H1 (cell line): Measurements from ENCODE around the gene ARHGAP6. TPM values are rescaled to one million over a fixed set of nuclear protein-coding genes. Genes with fewer than 3 reads are reported as not detected.

ENCODE experiments used
- CTCF ChIA-PET: fragments of 300-600 bp; sonication (Branson Sonifier 250); formaldehyde crosslinking; loops from one replicate; lab custom pipeline; 2021; ENCODE audit not compliant: partially characterized antibody; lab: Charles Lee
- POLR2A ChIA-PET: fragments of 300-600 bp; sonication (Branson Sonifier 250); formaldehyde crosslinking; loops from one replicate; lab custom pipeline; 2021; ENCODE audit warnings: inconsistent platforms; ENCODE audit not compliant: partially characterized antibody; lab: Charles Lee
- DNase-seq, 2 experiments: peaks; one replicate each; pipeline versions ENCODE4 v3.0.0 to v3.0.0-alpha.2; 2010 to 2022; ENCODE audit warnings: low spot score in 2 of 2, low read depth in 1 of 2, mixed read lengths in 1 of 2
- FAIRE-seq: peaks from 2 replicates; lab custom pipeline; 2011; peaks lifted over from hg19 to GRCh38; lab: Jason Lieb, UNC
- H2AFZ ChIP-seq: 2 replicates; pipeline ENCODE4 v1.8.1; 2012; ENCODE audit warnings: low read length, inconsistent platforms
- H2AK5ac ChIP-seq: 2 replicates; pipeline ENCODE4 v1.6.1; 2013; ENCODE audit warnings: low read depth, low read length
- H2BK120ac ChIP-seq: replicated peaks from 2 replicates; pipeline ENCODE3; 2013; ENCODE audit warnings: low read depth, low read length, inconsistent platforms
- H2BK12ac ChIP-seq: 2 replicates; pipeline ENCODE4 v1.6.1; 2013; ENCODE audit warnings: low read depth, low read length
- H2BK15ac ChIP-seq: 2 replicates; pipeline ENCODE4 v1.6.1; 2013; ENCODE audit warnings: low read length
- H2BK20ac ChIP-seq: 2 replicates; pipeline ENCODE4 v1.6.1; 2013; ENCODE audit warnings: low read length
- H2BK5ac ChIP-seq: 2 replicates; pipeline ENCODE4 v1.6.1; 2013; ENCODE audit warnings: low read depth, low read length
- H3K14ac ChIP-seq: 2 replicates; pipeline ENCODE4 v1.6.1; 2013; ENCODE audit warnings: inconsistent platforms; ENCODE audit not compliant: insufficient read length
- H3K18ac ChIP-seq: 2 replicates; pipeline ENCODE4 v1.6.1; 2013; ENCODE audit warnings: low read length; ENCODE audit errors: extremely low read depth
- H3K23ac ChIP-seq: 2 replicates; pipeline ENCODE4 v1.6.1; 2013; ENCODE audit warnings: inconsistent platforms; ENCODE audit not compliant: insufficient read length
- H3K23me2 ChIP-seq: 2 replicates; pipeline ENCODE4 v1.6.1; 2013; ENCODE audit warnings: low read depth, low read length
- H3K27ac ChIP-seq: 2 replicates; pipeline ENCODE4 v1.6.1; 2011; ENCODE audit warnings: low read depth, low read length, inconsistent platforms
- H3K27me3 ChIP-seq, 4 experiments: replicated peaks in 1 of 4; 1 replicate in 1 of 4; 2 replicates in 3 of 4; pipeline versions ENCODE4 v1.6.1 to v1.8.1; 2011 to 2013; ENCODE audit warnings: low read length in 3 of 4, mild to moderate bottlenecking in 3 of 4, inconsistent platforms in 2 of 4, mixed read lengths in 2 of 4, moderate library complexity in 1 of 4; ENCODE audit not compliant: control insufficient read depth in 3 of 4, insufficient read depth in 3 of 4; ENCODE audit errors: extremely low read depth in 1 of 4
- H3K36me3 ChIP-seq, 4 experiments: 2 replicates each; pipeline versions ENCODE4 v1.6.1 to v1.8.1; 2011 to 2013; ENCODE audit warnings: mild to moderate bottlenecking in 4 of 4, low read length in 3 of 4, moderate library complexity in 2 of 4, control low read depth in 1 of 4, inconsistent platforms in 1 of 4; ENCODE audit not compliant: insufficient read depth in 4 of 4, control insufficient read depth in 2 of 4
- H3K4ac ChIP-seq: replicated peaks from 2 replicates; pipeline ENCODE3; 2013; ENCODE audit warnings: low read length, low read depth, mixed read lengths, inconsistent platforms; ENCODE audit not compliant: insufficient read length
- H3K4me1 ChIP-seq, 4 experiments: replicated peaks in 1 of 4; 1 replicate in 1 of 4; 2 replicates in 3 of 4; pipeline versions ENCODE4 v1.6.1 to v1.8.1; 2011 to 2013; ENCODE audit warnings: low read length in 3 of 4, inconsistent platforms in 2 of 4, mixed read lengths in 1 of 4; ENCODE audit not compliant: insufficient read depth in 4 of 4, control insufficient read depth in 3 of 4
- H3K4me2 ChIP-seq, 2 experiments: 2 replicates each; pipeline versions ENCODE4 v1.6.1 to v1.8.1; 2011 to 2013; ENCODE audit warnings: low read depth in 2 of 2, low read length in 2 of 2, control low read depth in 1 of 2, inconsistent platforms in 1 of 2, mild to moderate bottlenecking in 1 of 2; ENCODE audit not compliant: insufficient read depth in 1 of 2
- H3K4me3 ChIP-seq, 4 experiments: fragments of 200-600, 300-600 bp in 1 of 4; sonication (generic), shearing (Covaris generic), sonication (Bioruptor Twin) in 1 of 4; 2 replicates each; pipeline versions ENCODE4 v1.5.1 to v1.8.1; 2011 to 2016; ENCODE audit warnings: low read length in 4 of 4, low read depth in 3 of 4, control low read depth in 2 of 4, inconsistent platforms in 2 of 4, mild to moderate bottlenecking in 2 of 4, mixed read lengths in 1 of 4, moderate library complexity in 1 of 4; ENCODE audit not compliant: insufficient read depth in 2 of 4; ENCODE audit errors: extremely low read depth in 1 of 4
- H3K56ac ChIP-seq: replicated peaks from 2 replicates; pipeline ENCODE3; 2013; ENCODE audit warnings: low read depth, mild to moderate bottlenecking, mixed read lengths, low read length, inconsistent platforms; ENCODE audit not compliant: insufficient read length
- H3K79me1 ChIP-seq: 2 replicates; pipeline ENCODE4 v1.6.1; 2013; ENCODE audit warnings: low read depth, low read length, control low read depth
- H3K79me2 ChIP-seq, 2 experiments: 2 replicates each; pipeline versions ENCODE4 v1.6.1 to v1.8.1; 2012 to 2013; ENCODE audit warnings: low read length in 2 of 2, mild to moderate bottlenecking in 2 of 2, inconsistent platforms in 1 of 2; ENCODE audit not compliant: insufficient read depth in 2 of 2, control insufficient read depth in 1 of 2
- H3K9ac ChIP-seq, 4 experiments: replicated peaks in 1 of 4; 1 replicate in 1 of 4; 2 replicates in 3 of 4; pipeline versions ENCODE4 v1.6.1 to v1.8.1; 2011 to 2013; ENCODE audit warnings: low read depth in 3 of 4, low read length in 3 of 4, control low read depth in 2 of 4, mild to moderate bottlenecking in 2 of 4, moderate library complexity in 2 of 4, inconsistent platforms in 1 of 4; ENCODE audit errors: extremely low read depth in 1 of 4
- H3K9me3 ChIP-seq, 2 experiments: 2 replicates each; pipeline versions ENCODE4 v1.6.1 to v1.8.1; 2012 to 2013; ENCODE audit warnings: mild to moderate bottlenecking in 2 of 2, moderate library complexity in 2 of 2, control low read depth in 1 of 2, inconsistent platforms in 1 of 2, low read depth in 1 of 2, low read length in 1 of 2, mixed read lengths in 1 of 2; ENCODE audit not compliant: insufficient read depth in 2 of 2
- H4K20me1 ChIP-seq, 2 experiments: replicated peaks in 1 of 2; 2 replicates each; pipeline versions ENCODE3 to v1.8.1; 2011 to 2013; ENCODE audit warnings: inconsistent platforms in 2 of 2, low read length in 2 of 2, mild to moderate bottlenecking in 1 of 2; ENCODE audit not compliant: insufficient read depth in 2 of 2, control insufficient read depth in 1 of 2
- H4K5ac ChIP-seq: 2 replicates; pipeline ENCODE4 v1.6.1; 2013; ENCODE audit warnings: low read length, low read depth, mixed read lengths, inconsistent platforms; ENCODE audit not compliant: insufficient read length
- H4K8ac ChIP-seq: 2 replicates; pipeline ENCODE4 v1.8.0; 2013; ENCODE audit warnings: mild to moderate bottlenecking, moderate library complexity, low read length, inconsistent platforms; ENCODE audit not compliant: insufficient read depth; ENCODE audit errors: extremely low read depth
- H4K91ac ChIP-seq: replicated peaks from 2 replicates; pipeline ENCODE3; 2013; ENCODE audit warnings: low read length, mixed read lengths, inconsistent platforms; ENCODE audit not compliant: insufficient read length
- ASH2L ChIP-seq: fragments of 200-600, 300-600 bp; sonication (generic); IDR thresholded peaks from one replicate; pipeline ENCODE4 v1.7.1; 2017; ENCODE audit warnings: low read length
- BACH1 ChIP-seq: IDR thresholded peaks from 2 replicates; pipeline ENCODE4 v1.6.1; 2012; ENCODE audit warnings: low read length, improper control_type of control experiment
- CHD1 ChIP-seq: IDR thresholded peaks from 2 replicates; pipeline ENCODE4 v1.6.1; 2012; ENCODE audit warnings: low read depth, low read length, improper control_type of control experiment
- CREB1 ChIP-seq: IDR thresholded peaks from 2 replicates; pipeline ENCODE4 v1.6.1; 2012; ENCODE audit warnings: inconsistent platforms
- HDAC2 ChIP-seq, 2 experiments: fragments of 300-600 bp in 1 of 2; sonication (generic) in 1 of 2; IDR thresholded peaks; 2 replicates each; pipeline ENCODE4 v1.6.1; 2011 to 2012; ENCODE audit warnings: low read depth in 2 of 2, low read length in 2 of 2, mild to moderate bottlenecking in 2 of 2, moderate library complexity in 2 of 2, borderline replicate concordance in 1 of 2, inconsistent platforms in 1 of 2
- KDM4A ChIP-seq: IDR thresholded peaks from one replicate; pipeline ENCODE4 v1.7.1; 2012; ENCODE audit warnings: low read depth, mild to moderate bottlenecking, moderate library complexity, low read length, inconsistent platforms; ENCODE audit not compliant: severe bottlenecking
- NANOG ChIP-seq: IDR thresholded peaks from 2 replicates; pipeline ENCODE4 v1.6.1; 2011; ENCODE audit warnings: low read length, low read depth, mild to moderate bottlenecking, inconsistent platforms; ENCODE audit not compliant: insufficient read depth, poor library complexity, severe bottlenecking
- POLR2AphosphoS5 ChIP-seq: IDR thresholded peaks from 2 replicates; pipeline ENCODE4 v1.6.1; 2011; ENCODE audit warnings: low read depth, low read length
- RAD21 ChIP-seq, 2 experiments: IDR thresholded peaks in 1 of 2; conservative IDR thresholded peaks in 1 of 2; 2 replicates each; pipeline ENCODE4 v1.6.1; 2011; ENCODE audit warnings: low read depth in 2 of 2, low read length in 2 of 2, improper control_type of control experiment in 1 of 2, inconsistent platforms in 1 of 2, mild to moderate bottlenecking in 1 of 2, moderate library complexity in 1 of 2
- RNF2 ChIP-seq: fragments of 200-900, 300-1000 bp; sonication (generic); IDR thresholded peaks from 2 replicates; pipeline ENCODE4 v1.7.1; 2016; ENCODE audit warnings: borderline replicate concordance, low read depth, mild to moderate bottlenecking, antibody characterized with exemption, low read length; ENCODE audit not compliant: poor library complexity, severe bottlenecking; ENCODE audit errors: missing control alignments
- SIX5 ChIP-seq: IDR thresholded peaks from 2 replicates; pipeline ENCODE4 v1.6.1; 2011; ENCODE audit warnings: mild to moderate bottlenecking, low read depth, low read length
- SP4 ChIP-seq: IDR thresholded peaks from 2 replicates; pipeline ENCODE4 v1.6.1; 2012; ENCODE audit warnings: low read length, inconsistent platforms
- TCF12 ChIP-seq: IDR thresholded peaks from 2 replicates; pipeline ENCODE4 v1.6.1; 2011; ENCODE audit warnings: low read depth, mild to moderate bottlenecking, low read length
- ZNF274 ChIP-seq: IDR thresholded peaks from 2 replicates; pipeline ENCODE4 v1.7.0; 2012; ENCODE audit warnings: low read length, borderline replicate concordance; ENCODE audit errors: extremely low read depth
- polyA plus RNA-seq, 7 experiments: library from polyadenylated mRNA; depleted of rRNA in 3 of 7; stranded (reverse) in 5 of 7; unstranded in 2 of 7; fragments of >200 nt in 5 of 7; fragments of 200-250 nt in 2 of 7; gene quantifications; 1 replicate in 5 of 7; 2 replicates in 1 of 7; 4 replicates in 1 of 7; pipeline versions ENCODE4 v1.2.1 to v1.2.3, GENCODE V29; 2011 to 2013; ENCODE audit warnings: missing spikeins in 2 of 7, mixed read lengths in 2 of 7
- total RNA-seq: library from RNA; stranded (reverse); fragmentation: NEBNext Ultra II Directional; extraction: Animal tissue kit (Norgen Biotek cat#: 25700); gene quantifications from 2 replicates; pipeline ENCODE4 v1.2.1, GENCODE V29; 2021

Gene ARHGAP6
- total and polyA plus RNA-seq, 2 of the 8 experiments (the other 6 are each of a cell fraction or from before 2014, with no cell fraction given), result 0.35 to 0.82 TPM

DNA sequence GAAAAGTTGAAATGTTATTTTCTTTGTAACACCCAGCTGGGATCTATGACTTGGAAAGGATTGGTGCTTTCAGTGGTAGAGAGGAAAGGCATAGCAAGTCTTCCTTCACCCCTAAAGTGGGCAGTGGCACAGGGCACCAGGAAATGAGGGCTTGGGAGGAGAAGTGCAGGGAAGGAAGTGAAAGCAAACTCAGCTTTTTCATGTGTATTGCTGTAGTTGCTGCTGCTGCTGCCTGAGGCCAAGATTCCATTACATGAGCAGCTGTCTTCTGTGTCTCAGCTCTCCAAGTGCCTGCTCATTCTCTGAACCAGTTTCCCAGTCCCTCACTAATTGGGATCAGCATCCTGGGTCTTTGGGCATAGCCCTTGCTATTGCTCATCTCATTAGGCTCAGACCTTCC lies 552.0 kb downstream of the ARHGAP6 start:
- FAIRE-seq, result no peak
- TF ChIP-seq ASH2L (no peak), SP4 (no peak), CREB1 (no peak), RNF2 (no peak), NANOG (no peak), SIX5 (no peak), HDAC2 (IDR thresholded peaks at IDR 0.05; ENCODE audit: borderline replicate concordance in 1 of 2, low read depth in 2 of 2, low read length in 2 of 2) (no peak), RAD21 (IDR thresholded peaks at IDR 0.05 in 1 of 2, conservative IDR thresholded peaks at IDR 0.05 in 1 of 2; ENCODE audit: low read depth in 2 of 2, low read length in 2 of 2) (no peak), CHD1 (no peak), POLR2AphosphoS5 (no peak), KDM4A (no peak), BACH1 (no peak), ZNF274 (no peak), TCF12 (no peak)

More for the DNA sequence above, 552.0 kb downstream of the ARHGAP6 start:
- H3K4me3 ChIP-seq, result no peak overlapping the region
- peaks cover 0 to 2% of the 10 kb centered on the region in 2 experiments for H4K20me1 ChIP-seq
- POLR2A ChIA-PET, result interaction anchor here (1.3 kb wide), 1 partner anchor 11 kb away, joined by 4 read pairs; no protein-coding TSS in a partner anchor
- no peak overlapping the region for H2AFZ ChIP-seq
- H3K56ac ChIP-seq, result no peak overlapping the region
- no peak overlapping the region for H4K8ac ChIP-seq
- H2BK120ac ChIP-seq, result no peak overlapping the region
- no peak overlapping the region for H4K5ac ChIP-seq
- no peak overlapping the region for H3K23ac ChIP-seq
- no peak overlapping the region for H2BK20ac ChIP-seq
- H3K4me1 ChIP-seq, result no peaks in the 10 kb centered on the region; a peak in 1 of 7 replicates
- no peaks in the 10 kb centered on the region for H3K27me3 ChIP-seq
- H3K36me3 ChIP-seq, result peaks cover 7 to 42% (median 25%) of the 10 kb centered on the region in 4 experiments
- H3K9ac ChIP-seq, result no peak overlapping the region
- H3K79me2 ChIP-seq, result peaks cover 0 to 22% of the 10 kb centered on the region in 2 experiments; a peak in 2 of 4 replicates
- H2AK5ac ChIP-seq, result no peak overlapping the region
- no peak overlapping the region for H3K18ac ChIP-seq
- H3K14ac ChIP-seq, result no peak overlapping the region
- H2BK12ac ChIP-seq, result no peak overlapping the region
- CTCF ChIA-PET, result interaction anchor here (1.4 kb wide), 1 partner anchor 23 kb away, joined by 3 read pairs; no protein-coding TSS in a partner anchor
- H2BK5ac ChIP-seq, result no peak overlapping the region
- no peak overlapping the region for H3K4me2 ChIP-seq
- H3K4ac ChIP-seq, result no peak overlapping the region
- no peak for DNase-seq
- no peak overlapping the region for H3K27ac ChIP-seq
- H3K79me1 ChIP-seq, result no peaks in the 10 kb centered on the region; the same call in 1 of the 2 replicates
- H2BK15ac ChIP-seq, result no peak overlapping the region
- no peaks in the 10 kb centered on the region for H3K9me3 ChIP-seq
- H4K91ac ChIP-seq, result no peak overlapping the region
- peaks cover 3% of the 10 kb centered on the region; the same call in 1 of the 2 replicates for H3K23me2 ChIP-seq
